ENCODE results near the gene CIAO1. TPM values are rescaled to one million over a fixed set of nuclear protein-coding genes. Genes with fewer than 3 reads are reported as not detected.
"Not testable (repeated sequence)": the region's sequence is repeated elsewhere in the genome, so short reads cannot be mapped to it uniquely, and the experiment has no call there.

The CIAO1 gene
- total RNA-seq, 1 donor from 2014 or later: 63.7 TPM

GRCh38 chr2:96254571-96254970, 11.5 kb upstream of the CIAO1 start:
- no peaks in the 10 kb centered on the region for H3K9me3 Mint-ChIP-seq (ENCODE audit: unreplicated experiment)
- no peak overlapping the region for H3K4me3 Mint-ChIP-seq (ENCODE audit: unreplicated experiment)
- peaks cover 16% of the 10 kb centered on the region for H3K4me1 Mint-ChIP-seq (ENCODE audit: unreplicated experiment)
- H3K36me3 Mint-ChIP-seq (ENCODE audit: low read depth, unreplicated experiment): peaks cover 33% of the 10 kb centered on the region
- no peak for DNase-seq (ENCODE audit: low spot score)
- no peak for TF ChIP-seq CTCF (IDR thresholded peaks at IDR 0.05; ENCODE audit: unreplicated experiment)
- H3K27me3 Mint-ChIP-seq (ENCODE audit: unreplicated experiment): peaks cover 4% of the 10 kb centered on the region
- no peak overlapping the region for H3K27ac Mint-ChIP-seq (ENCODE audit: unreplicated experiment)

GRCh38 chr2:96256611-96257113, 9.4 kb upstream of the CIAO1 start:
- H3K4me3 Mint-ChIP-seq (ENCODE audit: unreplicated experiment): no peak overlapping the region
- H3K27me3 Mint-ChIP-seq (ENCODE audit: unreplicated experiment): peaks cover 5% of the 10 kb centered on the region
- DNase-seq (ENCODE audit: low spot score): no peak
- H3K27ac Mint-ChIP-seq (ENCODE audit: unreplicated experiment): peak overlapping the region; percentile 13
- H3K9me3 Mint-ChIP-seq (ENCODE audit: unreplicated experiment): no peaks in the 10 kb centered on the region
- H3K4me1 Mint-ChIP-seq (ENCODE audit: unreplicated experiment): peaks cover 18% of the 10 kb centered on the region
- peaks cover 30% of the 10 kb centered on the region for H3K36me3 Mint-ChIP-seq (ENCODE audit: low read depth, unreplicated experiment)
- TF ChIP-seq CTCF (IDR thresholded peaks at IDR 0.05; ENCODE audit: unreplicated experiment): no peak

GRCh38 chr2:96257744-96258143, 8.3 kb upstream of the CIAO1 start:
- H3K4me1 Mint-ChIP-seq (ENCODE audit: unreplicated experiment): peaks cover 17% of the 10 kb centered on the region
- H3K36me3 Mint-ChIP-seq (ENCODE audit: low read depth, unreplicated experiment): peaks cover 20% of the 10 kb centered on the region
- H3K27me3 Mint-ChIP-seq (ENCODE audit: unreplicated experiment); H3K4me3 Mint-ChIP-seq (ENCODE audit: unreplicated experiment); H3K27ac Mint-ChIP-seq (ENCODE audit: unreplicated experiment); DNase-seq (ENCODE audit: low spot score); H3K9me3 Mint-ChIP-seq (ENCODE audit: unreplicated experiment): not testable (repeated sequence)

- Mint-ChIP-seq H3K9me3 (ENCODE audit: unreplicated experiment) (no peaks in the 10 kb centered on the region), H3K27me3 (ENCODE audit: unreplicated experiment) (peaks cover 6% of the 10 kb centered on the region), H3K4me1 (ENCODE audit: unreplicated experiment) (peaks cover 17% of the 10 kb centered on the region), H3K27ac (ENCODE audit: unreplicated experiment) (no peak overlapping the region), H3K36me3 (ENCODE audit: low read depth, unreplicated experiment) (peaks cover 18% of the 10 kb centered on the region), H3K4me3 (ENCODE audit: unreplicated experiment) (no peak overlapping the region)
- no peak for DNase-seq (ENCODE audit: low spot score)
- no peak for TF ChIP-seq CTCF (IDR thresholded peaks at IDR 0.05; ENCODE audit: unreplicated experiment)
These were observed 7.6 kb upstream of the CIAO1 start for GRCh38 chr2:96258166-96259022.

GRCh38 chr2:96259497-96259921, 6.5 kb upstream of the CIAO1 start:
- H3K36me3 Mint-ChIP-seq (ENCODE audit: low read depth, unreplicated experiment): peaks cover 17% of the 10 kb centered on the region
- no peaks in the 10 kb centered on the region for H3K9me3 Mint-ChIP-seq (ENCODE audit: unreplicated experiment)
- H3K4me3 Mint-ChIP-seq (ENCODE audit: unreplicated experiment): no peak overlapping the region
- H3K4me1 Mint-ChIP-seq (ENCODE audit: unreplicated experiment): peaks cover 25% of the 10 kb centered on the region
- peaks cover 6% of the 10 kb centered on the region for H3K27me3 Mint-ChIP-seq (ENCODE audit: unreplicated experiment)
- no peak for DNase-seq (ENCODE audit: low spot score)
- TF ChIP-seq CTCF (IDR thresholded peaks at IDR 0.05; ENCODE audit: unreplicated experiment): no peak
- no peak overlapping the region for H3K27ac Mint-ChIP-seq (ENCODE audit: unreplicated experiment)

Measured in endothelial cell (in vitro differentiated cells).